Astrocyte of the spinal cord (primary cell): Measurements from ENCODE around the gene PROX1.

Experiments
- DNase-seq: peaks from one replicate; pipeline ENCODE4 v3.0.0; 2011; ENCODE audit warnings: low read depth, low spot score
- H3K4me3 ChIP-seq: 2 replicates; pipeline ENCODE4 v1.5.1; 2011; ENCODE audit warnings: low read depth, mild to moderate bottlenecking, low read length, moderate library complexity
- in situ Hi-C: cut with HindIII; loops from 2 replicates; pipeline ENCODE4 v1.10.0; 2017; ENCODE audit warnings: low sequenced_read_pairs
- TF ChIP-seq, protein P1 (sequence below): IDR thresholded peaks from 2 replicates; pipeline ENCODE4 v1.5.1; 2012; ENCODE audit warnings: low read depth, mild to moderate bottlenecking, low read length, inconsistent platforms

The PROX1 gene

DNA sequence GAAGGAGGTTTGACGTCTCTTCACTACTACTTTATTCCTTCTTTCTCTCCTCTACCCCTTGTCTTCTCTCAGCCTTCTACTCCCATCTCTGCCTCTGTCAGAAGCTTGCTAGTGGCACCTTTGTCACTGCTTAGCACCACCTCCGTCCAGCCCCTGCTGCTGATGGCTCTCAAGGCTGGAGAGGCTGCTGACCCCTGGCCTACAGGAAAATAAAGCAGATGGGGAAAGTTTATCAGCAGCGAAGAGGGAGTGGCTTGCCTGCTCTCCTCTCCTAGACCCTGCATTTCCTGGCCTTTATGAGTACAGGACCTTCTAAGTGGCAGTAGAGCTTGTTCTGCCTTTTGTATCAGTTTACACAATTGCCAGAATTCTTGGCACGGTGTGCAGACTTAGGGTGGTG is 27.0 kb downstream of the PROX1 start:
- TF ChIP-seq, protein P1, sequence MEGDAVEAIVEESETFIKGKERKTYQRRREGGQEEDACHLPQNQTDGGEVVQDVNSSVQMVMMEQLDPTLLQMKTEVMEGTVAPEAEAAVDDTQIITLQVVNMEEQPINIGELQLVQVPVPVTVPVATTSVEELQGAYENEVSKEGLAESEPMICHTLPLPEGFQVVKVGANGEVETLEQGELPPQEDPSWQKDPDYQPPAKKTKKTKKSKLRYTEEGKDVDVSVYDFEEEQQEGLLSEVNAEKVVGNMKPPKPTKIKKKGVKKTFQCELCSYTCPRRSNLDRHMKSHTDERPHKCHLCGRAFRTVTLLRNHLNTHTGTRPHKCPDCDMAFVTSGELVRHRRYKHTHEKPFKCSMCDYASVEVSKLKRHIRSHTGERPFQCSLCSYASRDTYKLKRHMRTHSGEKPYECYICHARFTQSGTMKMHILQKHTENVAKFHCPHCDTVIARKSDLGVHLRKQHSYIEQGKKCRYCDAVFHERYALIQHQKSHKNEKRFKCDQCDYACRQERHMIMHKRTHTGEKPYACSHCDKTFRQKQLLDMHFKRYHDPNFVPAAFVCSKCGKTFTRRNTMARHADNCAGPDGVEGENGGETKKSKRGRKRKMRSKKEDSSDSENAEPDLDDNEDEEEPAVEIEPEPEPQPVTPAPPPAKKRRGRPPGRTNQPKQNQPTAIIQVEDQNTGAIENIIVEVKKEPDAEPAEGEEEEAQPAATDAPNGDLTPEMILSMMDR, result no peak
- H3K4me3 ChIP-seq, result no peak overlapping the region
- in situ Hi-C loops, result no loop called here
- DNase-seq, result no peak

DNA sequence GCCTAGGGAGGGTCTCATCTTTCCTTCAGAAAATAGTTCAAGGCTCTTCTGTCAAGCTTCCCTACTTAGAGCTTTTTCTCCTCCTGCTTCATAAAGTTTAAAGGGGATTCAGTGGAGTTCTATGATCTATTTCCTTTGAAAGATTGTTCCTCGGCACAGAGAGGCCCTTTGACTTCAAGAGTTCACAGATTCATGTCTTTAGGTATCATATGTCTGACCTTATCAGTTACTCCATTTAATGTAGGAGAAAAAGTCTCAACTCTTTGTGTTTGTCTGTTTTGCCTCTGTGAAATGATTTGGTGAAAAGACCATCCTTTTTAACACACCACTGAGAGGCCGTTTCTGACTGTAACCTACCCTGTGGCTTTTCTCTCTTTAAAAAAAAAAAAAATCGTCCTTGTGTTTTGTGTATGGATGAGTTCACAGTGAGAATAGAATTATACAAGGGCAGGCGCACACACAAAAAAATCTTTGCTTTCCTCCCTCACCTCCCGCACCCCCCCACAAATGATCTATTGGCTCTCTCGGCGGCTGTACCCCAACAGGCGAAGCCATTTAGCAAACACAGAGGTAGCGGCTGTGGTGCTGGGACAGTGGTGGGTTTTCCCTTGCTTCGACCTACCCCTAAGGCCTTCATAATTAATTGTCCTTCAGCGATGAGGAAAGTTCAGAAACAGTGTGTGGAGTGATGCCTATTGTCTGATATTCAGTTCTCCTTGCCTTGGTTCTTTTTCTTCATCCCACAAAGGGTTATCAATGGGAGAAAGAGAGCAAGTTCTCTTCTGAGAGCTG is 29.6 kb downstream of the PROX1 start:
- in situ Hi-C loops, result no loop called here
- no peak for DNase-seq
- TF ChIP-seq, protein P1, result no peak
- no peak overlapping the region for H3K4me3 ChIP-seq

DNA sequence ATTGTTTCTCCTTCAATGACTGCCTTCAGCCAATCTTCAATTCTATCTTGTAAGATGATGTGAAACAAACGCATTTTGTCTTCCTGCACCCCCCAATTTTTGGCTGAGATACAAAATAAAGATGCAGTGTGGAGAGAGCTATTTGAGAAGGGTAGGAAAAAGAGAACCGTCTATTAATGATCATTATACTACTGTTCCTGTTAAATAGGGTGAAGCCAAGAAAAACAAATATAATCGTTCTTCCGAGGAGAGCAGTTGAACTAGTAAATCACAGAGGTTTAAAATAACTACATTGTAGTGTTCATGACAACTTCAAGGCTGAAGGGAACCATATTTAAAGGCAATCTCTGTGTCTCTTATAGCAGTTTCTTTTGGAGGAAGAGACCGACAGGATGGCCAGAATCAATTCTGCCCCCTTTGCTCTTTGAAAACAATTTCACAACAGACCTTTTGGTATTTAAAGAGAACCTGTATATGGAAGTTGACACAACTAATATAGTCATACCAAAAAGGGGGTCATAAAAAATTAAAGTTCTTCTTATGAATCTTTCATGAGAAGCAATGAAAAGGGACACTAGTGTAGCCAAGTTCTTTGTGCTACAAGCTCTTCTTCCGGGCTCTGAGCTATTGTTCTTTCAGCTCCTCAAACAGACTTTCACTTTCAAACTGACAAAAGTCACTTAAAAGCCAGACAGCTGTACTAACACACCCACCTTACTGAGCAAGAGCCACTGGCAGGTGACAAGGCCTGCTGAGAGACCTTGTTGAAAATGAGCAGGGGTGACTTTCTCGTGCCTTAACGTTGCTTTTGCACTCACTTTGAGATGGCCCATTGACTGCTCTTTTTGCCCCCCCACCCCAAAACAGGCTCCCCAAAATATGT is 30.9 kb downstream of the PROX1 start:
- no peak for DNase-seq
- in situ Hi-C loops, result no loop called here
- TF ChIP-seq, protein P1, result no peak
- no peak overlapping the region for H3K4me3 ChIP-seq

DNA sequence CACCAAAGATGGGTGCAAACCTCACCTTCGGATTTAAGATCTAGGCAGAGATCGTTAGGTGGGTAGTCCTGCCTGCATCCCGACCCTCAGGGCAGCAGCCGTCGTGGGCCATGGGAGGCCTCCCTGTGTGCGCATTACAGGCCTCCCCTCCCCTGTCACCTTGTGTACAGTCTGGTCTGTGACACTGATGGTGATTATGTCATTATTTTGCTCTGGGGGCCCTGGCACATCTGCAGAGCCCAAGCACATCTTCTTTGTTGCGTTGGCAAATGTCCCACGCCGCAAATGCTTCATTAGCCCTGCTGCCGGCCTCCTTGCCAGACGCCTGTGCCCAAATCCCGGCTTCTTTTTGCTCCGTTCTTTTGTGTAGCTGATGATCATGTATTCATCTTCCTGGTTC is 31.7 kb downstream of the PROX1 start:
- DNase-seq, result no peak
- in situ Hi-C loops, result no loop called here
- TF ChIP-seq, protein P1, result no peak
- no peak overlapping the region for H3K4me3 ChIP-seq

DNA sequence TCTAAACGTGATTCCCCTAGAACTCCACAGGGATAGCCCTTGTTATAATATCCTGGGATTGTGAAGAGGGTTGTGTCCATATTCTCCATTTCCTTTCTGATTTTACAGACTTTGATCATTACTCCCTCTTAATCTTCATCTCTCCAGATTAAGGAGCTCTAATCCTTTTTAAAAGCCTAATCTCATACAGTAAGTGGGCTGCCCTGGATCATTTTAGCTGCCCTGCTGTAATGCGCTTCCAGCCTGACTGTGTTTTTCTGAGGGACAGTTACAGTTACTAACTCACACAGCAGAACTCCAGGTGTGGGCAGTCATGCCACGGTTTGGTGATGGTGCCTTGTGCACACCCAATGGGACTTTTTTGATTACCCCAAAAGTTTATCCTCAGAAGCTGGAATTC is 33.5 kb downstream of the PROX1 start:
- in situ Hi-C loops, result no loop called here
- no peak for DNase-seq
- no peak overlapping the region for H3K4me3 ChIP-seq
- TF ChIP-seq, protein P1, result no peak

DNA sequence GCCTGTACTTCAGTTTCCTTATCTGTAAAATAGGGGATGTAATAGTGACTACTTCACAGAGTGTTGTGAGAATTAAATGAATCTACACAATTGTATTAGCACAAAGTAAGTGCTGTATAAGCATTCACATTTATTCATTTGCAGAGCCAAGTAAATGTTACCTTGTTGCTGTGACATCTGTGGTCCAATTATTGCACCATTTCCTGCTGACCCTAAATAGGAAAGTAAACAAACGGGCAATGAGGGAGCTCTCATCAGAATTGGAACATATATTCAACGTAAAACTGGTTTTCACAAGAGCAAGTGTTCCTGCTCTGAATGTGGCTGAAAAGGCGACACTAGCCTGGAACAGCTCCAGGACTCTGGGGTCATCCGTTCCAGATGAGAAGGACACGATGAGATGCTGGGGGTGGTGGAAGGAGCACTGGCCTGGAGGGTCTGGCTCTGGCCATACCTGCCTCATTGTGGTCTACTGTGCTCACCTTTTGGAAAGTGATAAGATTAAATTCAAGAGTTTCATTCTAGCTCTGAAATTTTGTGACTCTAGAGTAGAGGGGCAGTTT is 34.5 kb downstream of the PROX1 start:
- no peak overlapping the region for H3K4me3 ChIP-seq
- in situ Hi-C loops, result no loop called here
- TF ChIP-seq, protein P1, result no peak
- DNase-seq, result no peak
